Left renal pelvis (tissue), 4 donors: ENCODE results near the gene FAM107A. TPM values are rescaled to one million over a fixed set of nuclear protein-coding genes. Genes with fewer than 3 reads are reported as not detected.

ENCODE experiments used
- DNase-seq, 4 donors: peaks; one replicate each; pipeline ENCODE4 v3.0.0-alpha.2; 2013; ENCODE audit warnings: low read depth in 4 of 4, low spot score in 3 of 4
- polyA plus RNA-seq, 4 donors: library from polyadenylated mRNA; unstranded; fragments of 120-200 nt; gene quantifications; one replicate each; pipeline ENCODE4 v1.2.1, GENCODE V29; 2013; ENCODE audit not compliant: insufficient read length in 4 of 4

FAM107A gene
- polyA plus RNA-seq, 4 donors, result 3.0 to 6.0 (median 4.3) TPM

GRCh38 chr3:58594117-58594516 lies 16.9 kb upstream of the FAM107A start:
- no peak for DNase-seq

GRCh38 chr3:58591517-58592510 lies 14.6 kb upstream of the FAM107A start:
- DNase-seq, result no peak

- DNase-seq, result peak in 1 of 4 donors; percentile 68
Observed at GRCh38 chr3:58588030-58588614, 10.9 kb upstream of the FAM107A start.

GRCh38 chr3:58586776-58587192 lies 9.6 kb upstream of the FAM107A start:
- DNase-seq, result no peak

GRCh38 chr3:58585994-58586393 lies 8.8 kb upstream of the FAM107A start:
- DNase-seq, result peak in 1 of 4 donors; percentile 49

- peak in 2 of 4 donors; percentile 61 to 64 for DNase-seq
Observed at GRCh38 chr3:58585005-58585786, 8.0 kb upstream of the FAM107A start.

GRCh38 chr3:58584690-58585004 lies 7.5 kb upstream of the FAM107A start:
- no peak for DNase-seq

GRCh38 chr3:58581328-58582091 lies 4.3 kb upstream of the FAM107A start:
- DNase-seq, result peak in 1 of 4 donors; percentile 58

GRCh38 chr3:58580826-58581327 lies 3.7 kb upstream of the FAM107A start:
- no peak for DNase-seq

GRCh38 chr3:58578873-58579272 lies 1.7 kb upstream of the FAM107A start:
- no peak for DNase-seq

GRCh38 chr3:58576716-58577115 lies 475 bp downstream of the FAM107A start:
- DNase-seq, result no peak

- no peak for DNase-seq
Observed at GRCh38 chr3:58575971-58576652, 1.1 kb downstream of the FAM107A start.

GRCh38 chr3:58574682-58575081 lies 2.5 kb downstream of the FAM107A start:
- DNase-seq, result no peak

GRCh38 chr3:58574106-58574505 lies 3.1 kb downstream of the FAM107A start:
- DNase-seq, result no peak

GRCh38 chr3:58573640-58574039 lies 3.6 kb downstream of the FAM107A start:
- DNase-seq, result no peak

- no peak for DNase-seq
Observed at GRCh38 chr3:58572634-58573230, 4.5 kb downstream of the FAM107A start.

GRCh38 chr3:58572013-58572633 lies 5.1 kb downstream of the FAM107A start:
- no peak for DNase-seq

GRCh38 chr3:58570851-58571250 lies 6.3 kb downstream of the FAM107A start:
- no peak for DNase-seq
